Activated CD4-positive, CD25-positive, alpha-beta regulatory T cell treated with anti-CD3 and anti-CD28 coated beads, Interleukin-2, amount 50 U/mL, for 72 hours (primary cell): ENCODE results near the gene LRBA.
"Not testable (repeated sequence)": the region's sequence is repeated elsewhere in the genome, so short reads cannot be mapped to it uniquely, and the experiment has no call there.

Experiments used
- DNase-seq: peaks from one replicate; pipeline ENCODE4 v3.0.0; 2021

The LRBA gene

DNA sequence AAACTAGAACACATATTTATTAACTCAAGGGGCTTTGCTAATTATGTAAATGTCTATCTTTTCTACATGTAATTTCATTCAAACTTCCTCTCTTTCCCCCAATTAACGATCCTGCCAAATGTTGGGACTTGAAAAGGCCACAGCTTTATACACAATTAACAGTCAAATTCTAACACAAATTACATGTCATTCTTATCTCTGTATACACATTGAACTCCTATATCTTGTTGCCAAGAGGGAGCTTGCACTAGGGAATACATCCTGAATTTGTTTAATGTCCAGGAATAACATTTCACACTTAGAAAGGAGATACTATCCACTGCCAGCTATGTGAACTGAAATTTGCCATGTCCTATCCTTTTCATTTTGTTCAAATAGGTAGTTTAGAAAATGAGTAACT lies 472.0 kb downstream of the LRBA start:
- no peak for DNase-seq

DNA sequence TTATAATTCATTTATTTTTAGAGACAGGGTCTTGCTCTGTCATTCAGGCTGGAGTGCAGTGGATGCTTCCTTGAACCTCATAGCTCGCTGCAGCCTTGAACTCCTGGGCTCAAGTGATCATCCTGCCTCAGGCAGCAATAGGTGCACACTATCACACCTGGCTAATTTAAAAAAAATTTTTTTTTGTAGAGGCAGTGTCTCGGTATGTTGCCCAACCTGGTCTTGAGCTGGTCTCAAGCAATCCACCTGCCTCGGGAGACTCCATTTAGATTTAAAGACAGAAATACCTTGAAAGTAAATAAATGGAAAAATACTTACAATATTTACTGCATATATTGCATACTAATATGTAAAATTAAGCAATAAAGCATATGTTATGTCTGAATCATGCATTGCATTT lies 473.4 kb downstream of the LRBA start:
- DNase-seq, result no peak

DNA sequence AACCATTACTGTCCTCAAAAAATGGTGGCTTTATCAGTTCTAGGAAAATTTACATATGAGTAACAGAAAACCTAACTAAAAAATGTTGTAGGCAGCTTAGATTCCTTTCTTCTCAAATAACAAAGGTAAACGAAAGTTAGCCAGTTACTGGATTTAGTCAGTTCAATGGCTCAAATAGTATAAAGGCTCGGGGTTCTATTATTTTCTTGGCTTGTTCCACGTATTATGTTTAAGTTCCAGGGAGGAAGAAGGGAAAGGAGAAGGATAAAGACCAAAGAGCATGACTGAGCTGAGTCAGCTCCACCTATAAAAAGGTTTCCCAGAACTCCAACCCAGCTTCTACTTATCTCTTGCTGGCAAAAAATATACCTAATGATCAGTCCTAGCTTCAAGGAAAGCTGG lies 474.1 kb downstream of the LRBA start:
- no peak for DNase-seq

DNA sequence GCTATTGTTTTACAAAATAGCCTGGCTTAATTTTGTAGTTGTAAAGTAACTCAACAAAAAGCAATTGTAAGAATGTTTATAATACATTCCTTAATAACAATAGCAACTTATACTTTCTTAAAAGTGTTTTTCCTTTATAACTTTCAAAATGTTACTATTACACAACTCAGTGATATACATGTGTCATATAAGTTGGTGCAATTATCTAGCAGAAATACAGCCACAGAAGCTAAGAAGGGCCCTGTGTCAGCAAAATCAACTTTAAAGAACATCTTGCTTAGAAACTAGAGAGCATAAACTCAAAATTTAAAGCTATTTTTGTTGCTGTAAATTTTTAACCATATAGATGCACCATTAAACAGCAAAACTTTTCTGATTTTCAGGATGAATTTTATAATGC lies 474.5 kb downstream of the LRBA start:
- DNase-seq, result no peak

DNA sequence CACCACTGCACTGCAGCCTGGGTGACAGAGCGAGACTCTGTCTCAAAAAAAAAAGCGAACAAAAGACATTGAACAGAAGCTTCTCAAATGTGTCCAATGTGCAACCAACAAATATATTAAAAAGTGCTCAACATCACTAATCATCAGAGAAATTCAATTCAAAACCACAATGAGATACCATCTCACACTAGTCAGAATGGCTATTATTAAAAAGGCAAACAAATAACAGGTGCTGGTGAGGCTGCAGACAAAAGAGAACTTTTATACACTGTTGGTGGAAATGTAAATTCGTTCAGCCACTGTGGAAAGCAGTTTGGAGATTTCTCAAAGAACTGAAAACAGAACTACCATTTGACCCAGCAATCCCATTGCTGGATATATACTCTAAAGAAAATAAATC lies 477.2 kb downstream of the LRBA start:
- DNase-seq, result not testable (repeated sequence)

DNA sequence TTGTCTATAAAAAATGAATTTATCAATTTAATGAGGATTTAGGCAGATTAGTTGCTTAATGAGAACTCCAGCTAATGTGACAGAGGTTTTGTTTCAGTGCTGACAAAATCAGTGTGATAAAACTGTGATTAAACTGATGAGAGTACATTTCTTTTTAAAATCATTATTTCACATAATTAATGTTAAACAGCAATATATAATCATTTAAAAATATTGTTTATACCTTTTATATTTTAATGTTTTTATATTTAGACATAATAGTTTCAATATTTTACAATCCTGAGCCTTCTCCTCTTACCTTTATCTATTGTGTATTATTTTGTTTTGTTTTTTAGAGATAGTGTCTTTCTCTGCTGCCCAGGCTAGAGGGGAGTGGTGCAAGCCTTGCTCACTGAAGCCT lies 480.3 kb downstream of the LRBA start:
- no peak for DNase-seq

DNA sequence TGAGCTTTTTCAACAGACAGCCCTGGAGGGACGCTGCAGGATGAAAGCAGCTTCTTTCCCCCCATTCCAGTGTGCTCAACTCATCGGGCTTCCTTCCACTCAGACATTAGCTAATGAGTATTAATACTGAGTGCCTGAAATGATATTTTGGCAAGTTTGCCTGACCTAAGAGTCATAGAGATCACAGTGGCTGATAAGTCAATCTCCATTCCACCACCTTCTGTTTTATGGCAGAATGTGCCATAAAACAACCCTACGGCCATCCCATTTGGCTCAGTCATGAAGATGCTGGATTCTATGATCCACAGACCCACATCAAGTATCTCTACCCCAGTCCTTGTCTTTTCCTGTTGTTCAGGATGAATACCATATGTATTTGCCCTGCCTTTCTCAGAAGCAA lies 481.4 kb downstream of the LRBA start:
- no peak for DNase-seq

DNA sequence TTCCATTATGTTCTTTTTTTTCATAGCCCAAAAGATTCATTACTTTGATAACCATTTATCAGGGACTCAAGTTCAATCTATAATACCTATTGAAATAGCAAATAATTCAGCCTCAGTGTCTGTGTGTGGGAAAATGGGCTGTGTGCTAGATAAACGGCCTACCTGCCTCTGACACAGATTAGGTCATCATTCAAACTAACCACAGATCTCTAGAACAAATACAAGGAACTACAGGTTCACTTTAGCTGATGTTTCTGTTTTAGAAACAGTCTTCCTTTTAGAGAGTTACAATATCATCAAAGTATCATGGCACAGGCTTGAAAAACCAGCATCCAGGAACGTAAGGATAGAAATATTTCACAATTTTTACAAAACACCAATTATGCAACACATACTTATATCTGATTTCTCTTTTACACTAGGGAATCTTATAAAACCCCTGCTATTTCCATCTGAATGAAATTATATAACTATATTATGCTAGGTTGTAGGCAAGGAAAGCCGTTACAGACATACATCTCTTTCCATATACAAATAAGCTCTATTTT lies 489.7 kb downstream of the LRBA start:
- DNase-seq, result no peak

DNA sequence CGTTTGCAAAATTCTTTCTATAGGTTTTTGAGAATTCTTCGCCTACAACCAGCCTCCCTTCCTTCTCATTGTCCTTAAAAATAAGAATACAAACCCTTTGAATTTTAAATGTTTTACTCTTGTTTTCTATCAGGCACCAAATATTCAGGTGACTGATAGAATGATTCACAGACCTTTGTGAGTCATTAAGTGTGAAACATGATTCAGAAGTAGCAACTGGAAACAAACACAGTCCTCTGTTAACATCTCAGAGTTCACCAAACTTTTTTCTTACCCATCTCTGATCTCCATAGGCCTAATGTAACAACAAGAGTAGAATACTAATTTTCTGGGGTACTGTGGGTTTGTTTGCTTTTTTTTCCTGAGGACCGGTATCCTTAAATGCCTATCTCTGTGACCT lies 496.5 kb downstream of the LRBA start:
- no peak for DNase-seq

DNA sequence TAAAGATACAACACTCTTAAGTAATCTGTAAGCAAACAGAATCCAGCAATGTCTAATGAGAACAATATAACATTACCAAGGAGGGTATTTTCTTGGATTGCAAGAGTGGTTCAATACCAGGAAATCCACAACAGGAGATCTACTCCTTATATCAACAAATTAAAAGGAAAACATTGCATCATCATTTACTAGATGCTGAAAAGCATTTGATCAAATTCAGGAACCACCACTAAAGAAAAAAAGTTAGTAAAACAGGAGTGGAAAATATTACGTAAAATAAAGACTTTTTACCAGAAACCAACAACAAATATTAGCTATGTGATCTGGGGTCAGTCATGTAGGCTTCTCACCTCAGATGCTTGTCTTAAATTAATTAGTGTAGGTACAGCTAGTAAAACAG lies 499.9 kb downstream of the LRBA start:
- DNase-seq, result no peak

DNA sequence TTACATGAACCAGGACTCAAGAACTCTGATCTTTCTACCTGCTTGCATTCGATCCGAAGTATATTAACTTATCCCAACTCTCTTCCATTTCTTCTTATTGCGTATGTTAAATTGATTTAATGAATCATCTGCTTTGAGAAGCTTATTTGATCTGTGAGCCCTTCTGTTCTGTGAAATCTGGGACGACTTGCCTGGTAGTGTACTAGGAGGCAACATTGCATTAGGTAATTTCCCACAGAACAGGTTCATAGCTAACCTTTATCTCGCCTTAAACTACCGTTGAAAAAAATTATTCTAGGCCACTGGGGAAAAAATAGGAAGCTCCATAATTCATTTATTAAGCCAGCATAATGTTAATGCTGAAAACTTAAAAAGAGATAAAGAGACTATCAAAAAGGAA lies 500.4 kb downstream of the LRBA start:
- DNase-seq, result no peak

DNA sequence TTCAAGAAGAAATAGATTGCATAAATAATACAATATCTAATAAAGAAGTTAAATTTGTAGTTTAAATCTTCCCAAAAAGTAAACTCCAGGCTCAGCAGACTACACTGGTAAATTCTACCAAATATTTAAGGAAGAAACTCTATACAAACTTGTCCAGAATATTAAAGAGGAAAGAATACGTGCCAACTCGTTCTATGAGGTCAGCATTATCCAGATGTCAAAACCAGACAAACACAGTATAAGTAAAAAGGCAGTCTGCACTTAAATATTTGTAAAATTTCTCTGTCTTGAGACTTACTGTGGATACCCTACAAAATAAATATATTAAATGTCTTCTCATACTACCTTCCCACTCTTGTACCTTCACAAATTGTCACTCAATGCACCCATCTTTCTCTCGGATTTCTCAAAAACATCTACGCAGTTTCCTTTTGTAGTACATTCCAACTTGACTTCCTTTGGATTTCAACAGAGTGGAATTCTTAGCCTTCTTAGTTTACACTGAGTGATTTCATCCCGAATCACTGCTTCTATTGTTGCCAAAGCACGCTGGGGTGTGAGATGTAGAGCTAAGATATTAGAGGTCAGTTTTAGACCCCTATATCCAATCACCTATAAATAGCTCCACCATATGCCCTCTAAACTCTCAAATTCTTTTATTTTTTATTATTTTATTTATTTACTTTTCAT lies 504.8 kb downstream of the LRBA start:
- no peak for DNase-seq

DNA sequence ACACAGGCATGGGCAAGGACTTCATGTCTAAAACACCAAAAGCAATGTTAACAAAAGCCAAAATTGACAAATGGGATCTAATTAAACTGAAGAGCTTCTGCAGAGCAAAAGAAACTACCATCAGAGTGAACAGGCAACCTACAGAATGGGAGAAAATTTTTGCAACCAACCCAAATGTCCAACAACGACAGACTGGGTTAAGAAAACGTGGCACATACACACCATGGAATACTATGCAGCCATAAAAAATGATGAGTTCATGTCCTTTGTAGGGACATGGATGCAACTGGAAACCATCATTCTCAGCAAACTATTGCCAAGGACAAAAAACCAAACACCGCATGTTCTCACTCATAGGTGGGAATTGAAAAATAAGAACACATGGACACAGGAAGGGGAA lies 507.4 kb downstream of the LRBA start:
- not testable (repeated sequence) for DNase-seq

DNA sequence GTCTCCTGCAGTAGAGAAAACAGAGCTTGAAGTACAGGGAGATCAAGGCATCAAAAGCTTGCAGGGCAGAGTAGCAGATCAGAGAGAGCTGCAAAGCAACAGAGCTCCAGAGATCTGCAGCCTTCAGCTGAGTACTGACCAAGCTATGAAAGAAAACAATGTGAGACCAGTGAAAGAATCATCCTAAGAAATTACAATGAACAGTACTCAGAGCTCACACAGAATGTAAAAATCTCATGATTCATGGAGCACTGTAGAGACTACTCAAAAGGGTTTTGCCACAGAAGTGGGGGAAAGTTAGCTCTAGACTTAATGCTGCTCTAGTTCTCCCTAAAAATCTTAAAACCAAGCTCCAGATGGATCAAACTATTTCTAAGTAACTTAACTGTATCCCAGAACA lies 513.1 kb downstream of the LRBA start:
- no peak for DNase-seq

DNA sequence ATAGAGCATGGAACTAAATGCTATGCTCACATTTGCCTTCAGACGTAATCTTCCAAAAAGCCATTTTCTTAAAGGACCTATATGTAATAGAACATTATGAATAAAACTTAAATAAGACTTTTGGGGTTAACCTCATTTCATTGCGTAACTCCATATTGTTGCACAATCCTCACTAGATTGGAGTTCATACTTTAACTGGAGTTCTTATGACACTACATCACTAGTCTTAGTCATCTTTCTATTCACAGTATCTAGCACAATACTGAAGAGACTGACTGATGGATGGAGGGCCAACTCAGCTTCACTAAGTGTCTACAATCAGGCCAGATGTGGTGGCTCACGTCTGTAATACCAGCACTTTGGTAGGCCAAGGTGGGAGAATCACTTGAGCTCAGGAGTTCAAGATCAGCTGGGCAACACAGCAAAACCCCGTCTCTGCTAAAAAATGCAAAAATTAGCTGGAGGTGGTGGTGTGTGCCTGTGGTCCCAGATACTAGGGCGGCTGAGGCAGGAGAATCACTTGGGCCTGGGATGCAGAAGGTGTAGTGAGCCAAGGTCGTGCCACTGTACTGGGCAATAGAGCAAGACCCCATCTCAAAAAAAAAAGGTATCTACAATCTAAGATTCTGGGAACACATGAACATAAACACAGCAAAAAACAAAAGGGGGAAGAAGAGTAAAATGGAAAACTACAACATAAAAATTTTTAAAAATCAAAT lies 513.9 kb downstream of the LRBA start:
- no peak for DNase-seq

DNA sequence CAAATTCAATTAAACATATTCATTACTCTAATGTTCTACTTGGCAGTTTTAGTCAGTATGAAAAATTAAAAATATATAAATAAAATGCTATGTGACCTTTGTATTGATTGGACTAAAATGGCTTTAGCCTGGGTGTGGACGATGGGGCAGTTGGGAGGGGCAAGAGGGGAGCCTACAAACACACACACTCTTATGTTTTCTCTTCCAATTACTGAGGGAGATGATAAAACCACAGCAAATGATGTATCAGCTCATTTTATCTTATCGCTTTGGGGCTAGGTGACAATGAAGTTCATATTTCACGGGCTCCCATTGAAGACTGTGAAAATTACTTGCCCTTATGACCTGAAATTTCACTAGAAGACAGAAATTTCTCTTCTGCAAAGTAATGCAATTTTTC lies 517.5 kb downstream of the LRBA start:
- DNase-seq, result no peak

DNA sequence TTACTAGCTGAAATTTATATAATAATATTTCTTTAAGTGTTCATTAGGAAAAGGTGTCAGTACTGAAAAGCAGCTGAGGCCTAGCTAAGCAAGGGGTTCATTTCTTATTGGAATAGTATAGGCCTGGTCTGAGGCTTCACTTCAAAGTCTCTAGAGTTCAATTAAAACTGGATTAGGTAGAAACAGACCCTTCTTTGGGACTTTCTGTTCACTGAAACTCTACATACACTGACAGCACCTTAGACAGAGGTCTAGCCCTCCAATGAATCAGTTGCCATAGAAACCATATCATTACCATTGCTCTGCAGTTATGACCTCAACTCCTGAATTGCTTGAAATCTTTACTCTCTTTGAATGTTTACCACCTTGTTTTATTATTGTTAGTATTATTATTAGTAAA lies 519.5 kb downstream of the LRBA start:
- DNase-seq, result no peak

DNA sequence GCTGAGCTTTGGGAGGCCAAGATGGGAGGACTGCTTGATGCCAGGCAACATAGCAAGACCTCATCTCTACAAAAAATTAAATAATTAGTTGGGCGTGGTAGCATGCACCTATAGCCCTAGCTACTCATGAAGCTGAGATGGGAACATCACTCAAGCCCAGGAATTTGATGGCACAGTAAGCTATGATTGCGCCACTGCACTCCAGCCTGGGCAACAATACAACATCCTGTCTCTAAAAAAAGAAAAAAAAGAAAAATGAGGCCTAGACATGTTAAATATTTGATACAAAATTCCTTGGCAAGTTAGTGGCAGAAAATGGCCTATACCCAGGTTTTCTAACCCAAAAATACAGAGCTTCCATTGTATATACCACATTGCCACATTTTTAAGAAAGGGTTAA lies 521.2 kb downstream of the LRBA start:
- DNase-seq, result no peak

DNA sequence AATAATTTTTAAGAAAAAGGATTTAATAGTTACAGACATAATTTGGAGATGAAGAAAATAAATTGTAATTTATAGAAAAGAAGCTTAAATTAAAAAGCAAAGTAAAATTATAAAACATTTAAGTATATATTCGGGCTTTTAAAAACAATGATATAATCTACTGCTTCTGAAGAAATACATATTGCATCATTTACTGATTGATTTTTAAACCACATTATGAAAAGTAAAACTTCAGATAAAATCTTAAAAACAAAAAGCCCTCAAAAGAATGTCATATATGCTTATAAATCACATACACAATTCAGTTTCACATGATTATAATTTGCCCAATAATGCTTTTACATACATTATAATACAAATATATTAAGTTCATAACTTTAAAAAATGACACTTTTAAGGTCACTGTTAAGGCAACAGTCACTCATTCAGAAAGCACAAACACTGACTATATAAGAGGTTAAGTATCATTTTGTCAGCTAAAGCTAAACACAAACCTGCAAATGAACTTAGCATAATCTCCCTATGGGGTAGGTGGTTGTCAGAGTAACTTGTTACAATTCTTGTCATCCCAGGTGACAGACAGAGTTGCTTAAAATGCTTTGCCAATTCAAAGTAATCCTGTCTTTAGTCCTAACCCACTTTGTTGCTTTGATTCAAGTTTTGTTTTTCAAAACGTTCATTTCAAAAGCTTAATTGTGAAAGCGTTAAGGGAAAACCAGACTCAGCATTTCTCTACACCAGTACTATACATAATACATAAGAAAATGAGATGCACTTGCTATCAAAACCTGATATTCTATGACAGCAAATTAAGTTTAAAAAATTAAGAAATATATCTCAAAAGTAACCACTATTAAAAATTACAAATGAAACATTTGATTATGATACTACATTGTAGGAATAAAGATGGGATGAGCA lies 523.7 kb downstream of the LRBA start:
- no peak for DNase-seq

DNA sequence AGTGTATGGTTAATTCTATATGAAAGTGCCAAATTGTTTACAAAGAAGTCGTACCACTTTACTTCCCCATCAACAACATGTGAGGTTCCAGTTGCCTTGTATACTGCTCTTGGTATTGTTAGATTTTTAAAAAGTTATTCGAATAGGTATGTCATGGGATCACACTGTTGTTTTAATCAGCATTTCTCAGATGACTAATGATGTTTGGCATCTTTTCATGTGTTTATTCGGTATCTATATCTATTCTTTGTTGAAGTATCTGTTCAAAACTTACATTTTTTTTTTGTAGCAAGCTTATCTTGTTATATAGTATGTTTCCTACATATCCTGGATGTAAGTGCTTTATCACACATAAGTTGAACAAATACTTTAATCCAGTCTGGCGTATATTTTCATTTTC lies 532.5 kb downstream of the LRBA start:
- no peak for DNase-seq

DNA sequence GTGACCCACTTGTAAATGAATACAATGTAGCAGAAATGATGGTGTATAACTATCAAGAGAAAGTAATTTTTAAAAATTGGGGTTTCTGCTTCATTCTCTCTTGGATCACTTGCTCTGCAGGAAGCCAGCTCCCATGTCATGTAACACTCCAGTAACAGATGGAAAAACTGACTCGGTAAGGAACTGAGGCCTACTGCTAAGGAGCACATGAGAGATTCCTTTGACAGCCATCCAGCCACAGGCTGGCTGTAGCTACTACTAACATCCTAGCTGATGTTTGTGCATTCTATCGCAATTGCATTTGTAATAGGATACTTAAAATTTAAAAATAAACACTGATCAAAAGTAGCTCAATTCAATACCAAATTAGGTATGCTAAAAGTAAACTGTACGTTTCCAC lies 535.4 kb downstream of the LRBA start:
- no peak for DNase-seq

DNA sequence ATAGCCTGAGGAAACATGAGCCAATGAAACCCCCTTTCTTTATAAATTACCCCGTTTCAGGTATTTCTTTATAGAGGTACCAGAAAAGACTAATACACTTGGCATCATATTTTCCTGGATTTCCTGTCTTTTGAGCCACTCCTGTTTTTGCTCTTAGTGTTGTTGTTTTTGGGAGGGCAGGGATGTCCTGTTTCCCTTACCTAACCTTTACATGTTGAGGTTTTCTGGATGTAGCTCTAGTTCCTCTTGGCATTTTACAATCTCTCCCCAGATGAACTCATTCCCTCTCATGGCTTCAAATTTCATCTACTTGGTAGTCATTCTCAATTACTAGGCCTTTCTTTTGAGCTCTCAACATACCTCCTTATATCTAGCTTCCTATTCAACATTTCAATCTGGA lies 537.2 kb downstream of the LRBA start:
- DNase-seq, result no peak

DNA sequence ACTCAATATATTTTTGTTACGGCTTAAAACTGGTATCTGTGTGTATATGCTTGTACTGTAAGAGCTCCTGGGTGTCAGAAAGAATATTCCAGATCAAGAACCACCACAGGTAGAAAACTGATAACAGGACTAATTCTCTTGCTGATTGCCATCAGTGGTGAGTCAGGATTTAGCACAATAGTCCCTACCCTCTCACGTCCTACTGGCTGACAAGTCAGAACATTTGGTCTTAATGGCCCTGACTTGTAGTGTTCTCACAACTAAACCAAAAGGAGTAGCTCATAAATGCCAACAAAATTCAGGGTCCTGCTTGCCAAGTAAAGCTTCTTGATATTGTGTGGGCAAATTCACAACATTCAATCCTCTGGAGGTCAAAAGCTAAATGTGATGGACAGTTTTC lies 538.3 kb downstream of the LRBA start:
- no peak for DNase-seq

DNA sequence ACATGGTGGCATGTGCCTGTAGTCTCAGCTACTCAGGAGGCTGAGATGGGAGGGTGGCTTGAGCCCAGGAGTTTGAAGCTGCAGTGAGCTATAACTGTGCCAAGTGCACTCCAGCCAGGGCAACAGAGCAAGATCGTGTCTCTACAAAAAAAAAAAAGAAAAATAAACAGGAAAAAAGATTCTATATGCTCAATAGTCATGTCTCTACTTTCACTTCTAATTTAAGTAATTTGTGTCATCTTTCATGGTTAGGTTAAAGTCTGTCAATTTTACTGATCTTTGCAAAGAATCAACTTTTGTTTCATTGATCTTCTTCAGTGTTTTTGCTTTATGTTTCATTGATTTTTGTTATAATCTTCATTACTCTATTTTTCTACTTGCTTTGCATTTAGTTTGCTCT lies 539.3 kb downstream of the LRBA start:
- no peak for DNase-seq
